ENCODE data around the gene SRPK2.

GRCh38 chr7:105132835-105133234 lies 255.9 kb downstream of the SRPK2 start:
- TF ChIP-seq POLR2A (IDR thresholded peaks at IDR 0.05; ENCODE audit: low read depth) (no peak), POLR2AphosphoS5 (IDR thresholded peaks at IDR 0.05) (no peak), EP300 (IDR thresholded peaks at IDR 0.05) (no peak)
- TF ChIP-seq, protein P1, sequence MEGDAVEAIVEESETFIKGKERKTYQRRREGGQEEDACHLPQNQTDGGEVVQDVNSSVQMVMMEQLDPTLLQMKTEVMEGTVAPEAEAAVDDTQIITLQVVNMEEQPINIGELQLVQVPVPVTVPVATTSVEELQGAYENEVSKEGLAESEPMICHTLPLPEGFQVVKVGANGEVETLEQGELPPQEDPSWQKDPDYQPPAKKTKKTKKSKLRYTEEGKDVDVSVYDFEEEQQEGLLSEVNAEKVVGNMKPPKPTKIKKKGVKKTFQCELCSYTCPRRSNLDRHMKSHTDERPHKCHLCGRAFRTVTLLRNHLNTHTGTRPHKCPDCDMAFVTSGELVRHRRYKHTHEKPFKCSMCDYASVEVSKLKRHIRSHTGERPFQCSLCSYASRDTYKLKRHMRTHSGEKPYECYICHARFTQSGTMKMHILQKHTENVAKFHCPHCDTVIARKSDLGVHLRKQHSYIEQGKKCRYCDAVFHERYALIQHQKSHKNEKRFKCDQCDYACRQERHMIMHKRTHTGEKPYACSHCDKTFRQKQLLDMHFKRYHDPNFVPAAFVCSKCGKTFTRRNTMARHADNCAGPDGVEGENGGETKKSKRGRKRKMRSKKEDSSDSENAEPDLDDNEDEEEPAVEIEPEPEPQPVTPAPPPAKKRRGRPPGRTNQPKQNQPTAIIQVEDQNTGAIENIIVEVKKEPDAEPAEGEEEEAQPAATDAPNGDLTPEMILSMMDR (IDR thresholded peaks at IDR 0.05) = no peak
